Measurements from ENCODE around the gene UPK1A.

DNA sequence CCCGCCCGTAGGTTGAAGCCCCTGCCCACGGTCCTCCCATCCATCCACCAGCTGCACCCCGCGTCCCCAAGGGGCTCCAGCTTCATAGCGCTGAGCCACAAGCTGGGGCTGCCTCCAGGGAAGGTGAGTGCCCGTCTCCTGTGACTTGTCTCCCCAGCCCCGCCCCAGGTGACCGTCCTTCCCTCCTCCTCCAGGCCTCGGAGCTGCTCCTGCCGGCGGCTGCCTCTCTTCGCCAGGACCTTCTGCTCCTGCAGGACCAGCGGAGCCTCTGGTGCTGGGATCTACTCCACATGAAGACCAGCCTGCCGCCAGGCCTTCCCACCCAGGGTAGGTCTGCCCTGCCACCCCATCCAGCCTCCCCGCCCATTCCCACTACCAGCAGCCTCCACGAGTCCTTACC is 46.3 kb upstream of the UPK1A start:
- TF ChIP-seq, protein P1, sequence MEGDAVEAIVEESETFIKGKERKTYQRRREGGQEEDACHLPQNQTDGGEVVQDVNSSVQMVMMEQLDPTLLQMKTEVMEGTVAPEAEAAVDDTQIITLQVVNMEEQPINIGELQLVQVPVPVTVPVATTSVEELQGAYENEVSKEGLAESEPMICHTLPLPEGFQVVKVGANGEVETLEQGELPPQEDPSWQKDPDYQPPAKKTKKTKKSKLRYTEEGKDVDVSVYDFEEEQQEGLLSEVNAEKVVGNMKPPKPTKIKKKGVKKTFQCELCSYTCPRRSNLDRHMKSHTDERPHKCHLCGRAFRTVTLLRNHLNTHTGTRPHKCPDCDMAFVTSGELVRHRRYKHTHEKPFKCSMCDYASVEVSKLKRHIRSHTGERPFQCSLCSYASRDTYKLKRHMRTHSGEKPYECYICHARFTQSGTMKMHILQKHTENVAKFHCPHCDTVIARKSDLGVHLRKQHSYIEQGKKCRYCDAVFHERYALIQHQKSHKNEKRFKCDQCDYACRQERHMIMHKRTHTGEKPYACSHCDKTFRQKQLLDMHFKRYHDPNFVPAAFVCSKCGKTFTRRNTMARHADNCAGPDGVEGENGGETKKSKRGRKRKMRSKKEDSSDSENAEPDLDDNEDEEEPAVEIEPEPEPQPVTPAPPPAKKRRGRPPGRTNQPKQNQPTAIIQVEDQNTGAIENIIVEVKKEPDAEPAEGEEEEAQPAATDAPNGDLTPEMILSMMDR (IDR thresholded peaks at IDR 0.05) = no peak
- TF ChIP-seq POLR2A (IDR thresholded peaks at IDR 0.05) (no peak), POLR2AphosphoS5 (IDR thresholded peaks at IDR 0.05) (no peak)
